ENCODE results near the gene VPS45. TPM values are rescaled to one million over a fixed set of nuclear protein-coding genes. Genes with fewer than 3 reads are reported as not detected.

Gene VPS45
- total RNA-seq, 1 experiment from 2014 or later, result 28.2 TPM

GRCh38 chr1:150186789-150187559 is 119.4 kb downstream of the VPS45 start (continued):
- TF ChIP-seq IRF1 (CRISPR knock-in tag; IDR thresholded peaks at IDR 0.05), result no peak
- TF ChIP-seq GABPB1 (CRISPR knock-in tag; IDR thresholded peaks at IDR 0.05), result no peak

DNA sequence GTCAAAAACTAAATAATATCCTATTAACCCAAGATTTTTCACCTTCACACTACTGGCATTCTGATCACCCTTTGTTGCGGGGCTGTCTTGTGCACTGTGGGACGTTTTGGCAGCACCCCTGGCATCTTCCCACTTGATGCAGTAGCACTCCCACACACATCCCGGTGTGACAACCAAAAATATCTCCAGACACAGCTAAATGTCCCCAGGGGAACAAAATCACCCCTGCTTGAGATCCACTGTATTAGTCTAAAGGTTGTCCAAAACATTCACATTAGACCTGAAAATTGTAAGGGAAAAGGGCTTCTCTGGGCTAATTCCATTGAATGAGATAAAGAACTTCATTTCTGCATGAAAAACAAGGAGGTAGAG is 120.0 kb downstream of the VPS45 start:
- H3K4me1 Mint-ChIP-seq, result peaks cover 2% of the 10 kb centered on the region; the same call in 1 of the 2 replicates
- peaks cover 9% of the 10 kb centered on the region for H3K9me3 Mint-ChIP-seq
- no peak overlapping the region for H3K4me3 Mint-ChIP-seq
- ChIA-PET POLR2A (interaction anchor here (1.1 to 1.9 kb wide), 2 partner anchors 259 to 300 kb away, joined by 3 to 10 read pairs; a partner anchor contains a TSS), CTCF (interaction anchor here (0.7 to 3.2 kb wide), 47 partner anchors 8 to 303 kb away, joined by 3 to 25 read pairs (median 5); partner anchors contain the start of genes C1orf54, OTUD7B, PLEKHO1 and VPS45)
- peak; percentile 28; the same call in 1 of the 2 replicates for ATAC-seq
- TF ChIP-seq GRHL2 (CRISPR knock-in tag; IDR thresholded peaks at IDR 0.05; ENCODE audit: insufficient replicate concordance, severe bottlenecking), result no peak
- TF ChIP-seq ZNF232 (CRISPR knock-in tag; IDR thresholded peaks at IDR 0.05), result no peak
- no peak for TF ChIP-seq E2F4 (CRISPR knock-in tag; IDR thresholded peaks at IDR 0.05; ENCODE audit: borderline replicate concordance, low read depth)
- no peak for TF ChIP-seq ZNF121 (CRISPR knock-in tag; IDR thresholded peaks at IDR 0.05)
- no peak for TF ChIP-seq EMX1 (CRISPR knock-in tag; IDR thresholded peaks at IDR 0.05)
- no peak for TF ChIP-seq GABPB1 (CRISPR knock-in tag; IDR thresholded peaks at IDR 0.05)
- TF ChIP-seq IRF1 (CRISPR knock-in tag; IDR thresholded peaks at IDR 0.05), result no peak
- no peak for TF ChIP-seq ATF1 (CRISPR knock-in tag; IDR thresholded peaks at IDR 0.05)
- TF ChIP-seq PREB (CRISPR knock-in tag; IDR thresholded peaks at IDR 0.05; ENCODE audit: borderline replicate concordance), result no peak
- no peak for TF ChIP-seq SP1 (CRISPR knock-in tag; conservative IDR thresholded peaks at IDR 0.05)
- no peak for TF ChIP-seq MLX (CRISPR knock-in tag; IDR thresholded peaks at IDR 0.05)
- TF ChIP-seq MYBL2 (CRISPR knock-in tag; IDR thresholded peaks at IDR 0.05), result no peak
- TF ChIP-seq KAT7 (CRISPR knock-in tag; IDR thresholded peaks at IDR 0.05; ENCODE audit: borderline replicate concordance), result no peak
- no peak for TF ChIP-seq ZNF512 (CRISPR knock-in tag; IDR thresholded peaks at IDR 0.05; ENCODE audit: borderline replicate concordance)
- no peak for TF ChIP-seq RORB (CRISPR knock-in tag; IDR thresholded peaks at IDR 0.05)
- TF ChIP-seq NFATC4 (CRISPR knock-in tag; IDR thresholded peaks at IDR 0.05), result no peak
- no peaks in the 10 kb centered on the region for H3K27me3 Mint-ChIP-seq (ENCODE audit: low read depth)
- no peak for DNase-seq (ENCODE audit: low spot score)
- 0 out of 2 replicates have a peak, but pooled peaks cover 4% of the 10 kb centered on the region for H3K36me3 Mint-ChIP-seq
- no peak overlapping the region for H3K27ac Mint-ChIP-seq

DNA sequence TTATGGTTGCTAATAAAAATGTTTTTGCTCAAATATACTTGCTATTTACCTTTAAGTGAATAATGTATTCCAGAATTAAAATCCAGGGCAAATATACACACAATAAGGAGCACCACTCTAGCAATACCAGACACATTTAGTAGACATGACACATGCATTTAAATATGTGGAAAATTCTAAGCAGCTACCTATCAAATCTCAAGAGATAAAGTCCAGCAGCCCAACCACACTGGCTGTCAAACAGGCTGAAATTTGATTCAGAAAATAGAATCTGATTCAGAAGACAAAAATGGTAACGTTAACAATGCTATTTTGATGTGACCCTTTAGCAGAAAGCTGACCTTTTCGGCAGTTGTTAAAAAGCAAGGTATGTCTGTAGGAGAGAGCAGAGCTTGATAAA is 124.4 kb downstream of the VPS45 start:
- peaks cover 9% of the 10 kb centered on the region for H3K4me1 Mint-ChIP-seq
- ATAC-seq (no peak), DNase-seq (ENCODE audit: low spot score) (no peak)
- no peak overlapping the region for H3K27ac Mint-ChIP-seq
- H3K36me3 Mint-ChIP-seq, result peaks cover 9% of the 10 kb centered on the region; the same call in 1 of the 2 replicates
- ChIA-PET POLR2A (no interaction called here), CTCF (no interaction called here)
- H3K4me3 Mint-ChIP-seq, result no peak overlapping the region
- peaks cover 23% of the 10 kb centered on the region for H3K9me3 Mint-ChIP-seq
- no peaks in the 10 kb centered on the region for H3K27me3 Mint-ChIP-seq (ENCODE audit: low read depth)
- TF ChIP-seq NR3C1 (CRISPR knock-in tag; conservative IDR thresholded peaks at IDR 0.05; ENCODE audit: low read depth) (no peak), ZNF281 (CRISPR knock-in tag; IDR thresholded peaks at IDR 0.05) (no peak), ATF2 (CRISPR knock-in tag; IDR thresholded peaks at IDR 0.05; ENCODE audit: borderline replicate concordance, low read depth) (no peak)

Measured in WTC11 (cell line).